Kidney epithelial cell (primary cell): Measurements from ENCODE around the gene CWC27. TPM values are rescaled to one million over a fixed set of nuclear protein-coding genes. Genes with fewer than 3 reads are reported as not detected.

Experiments used
- DNase-seq: peaks from one replicate; pipeline ENCODE4 v3.0.0-alpha.2; 2010; ENCODE audit warnings: low read depth
- H3K27me3 ChIP-seq: 2 replicates; pipeline ENCODE4 v1.6.0; 2011; ENCODE audit warnings: low read length; ENCODE audit not compliant: control insufficient read depth, insufficient read depth
- H3K36me3 ChIP-seq: 2 replicates; pipeline ENCODE4 v1.5.1; 2011; ENCODE audit warnings: low read length; ENCODE audit not compliant: control insufficient read depth, insufficient read depth
- H3K4me3 ChIP-seq: 2 replicates; pipeline ENCODE4 v1.5.1; 2011; ENCODE audit warnings: low read depth, mild to moderate bottlenecking, control low read depth, low read length
- CTCF ChIP-seq: IDR thresholded peaks from 2 replicates; pipeline ENCODE4 v1.5.1; 2011; ENCODE audit warnings: mild to moderate bottlenecking, moderate library complexity, low read length, control low read depth, inconsistent platforms; ENCODE audit not compliant: insufficient read depth, poor library complexity, severe bottlenecking
- total RNA-seq: library from RNA; depleted of rRNA; stranded (reverse); fragments of >200 nt; gene quantifications from 2 replicates; pipeline ENCODE4 v1.2.3, GENCODE V29; 2015

The CWC27 gene
- total RNA-seq: 18.4 and 23.6 TPM in 2 replicates

GRCh38 chr5:64768358-64769312 lies at the start of gene CWC27, which contains the start of gene SREK1IP1:
TSS of gene CWC27 (plus strand) at chr5:64768930. CDS start at chr5:64769147, 217 bp downstream.
TSS of gene SREK1IP1 (minus strand) at chr5:64768691. CDS start at chr5:64768517, 174 bp downstream.
- Histone ChIP-seq H3K27me3 (no peaks in the 10 kb centered on the region), H3K36me3 (peaks cover 2% of the 10 kb centered on the region), H3K4me3 (peak within 1 kb of the TSS; percentile 83)
- DNase-seq: peak; percentile 70
- peak; percentile 11 for TF ChIP-seq CTCF

- Histone ChIP-seq H3K4me3 (no peak overlapping the region), H3K27me3 (no peaks in the 10 kb centered on the region), H3K36me3 (peaks cover 2% of the 10 kb centered on the region)
- TF ChIP-seq CTCF: no peak
- DNase-seq: no peak
Observed at GRCh38 chr5:64722588-64722987, 46.1 kb upstream of the CWC27 start.

GRCh38 chr5:64727150-64727549 lies 41.6 kb upstream of the CWC27 start:
- Histone ChIP-seq H3K36me3 (peaks cover 2% of the 10 kb centered on the region), H3K27me3 (no peaks in the 10 kb centered on the region), H3K4me3 (no peak overlapping the region)
- no peak for DNase-seq
- no peak for TF ChIP-seq CTCF

- DNase-seq: no peak
- Histone ChIP-seq H3K27me3 (no peaks in the 10 kb centered on the region), H3K36me3 (no peaks in the 10 kb centered on the region), H3K4me3 (no peak overlapping the region)
- no peak for TF ChIP-seq CTCF
Observed at GRCh38 chr5:64742411-64742810, 26.3 kb upstream of the CWC27 start.

GRCh38 chr5:64742821-64743220 lies 25.9 kb upstream of the CWC27 start:
- no peaks in the 10 kb centered on the region for H3K27me3 ChIP-seq
- H3K4me3 ChIP-seq: no peak overlapping the region
- TF ChIP-seq CTCF: no peak
- DNase-seq: no peak
- H3K36me3 ChIP-seq: no peaks in the 10 kb centered on the region
